SHP77 (cell line): Measurements from ENCODE around the gene KANSL1.
"Not testable (repeated sequence)": the region's sequence is repeated elsewhere in the genome, so short reads cannot be mapped to it uniquely, and the experiment has no call there.

Experiments
- DNase-seq, 2 experiments: peaks; one replicate each; lab custom pipeline; 2025; lab: John Stamatoyannopoulos, UW

KANSL1 gene

GRCh38 chr17:46193151-46193625 is at the start of gene KANSL1:
TSS of gene KANSL1 (minus strand) at chr17:46193429. CDS start at chr17:46172143, 21,286 bp downstream.
- DNase-seq: peak; percentile 95 to 98

GRCh38 chr17:46231359-46231758 is 38.1 kb upstream of the KANSL1 start:
- DNase-seq: not testable (repeated sequence)

- peak; percentile 100 for DNase-seq
These were observed 32.1 kb upstream of the KANSL1 start for GRCh38 chr17:46225274-46225794.

- not testable (repeated sequence) for DNase-seq
These were observed 31.6 kb upstream of the KANSL1 start for GRCh38 chr17:46224864-46225263.

GRCh38 chr17:46223041-46223440 is 29.8 kb upstream of the KANSL1 start:
- not testable (repeated sequence) for DNase-seq

- DNase-seq: no peak
These were observed 23.5 kb upstream of the KANSL1 start for GRCh38 chr17:46216682-46217081.

GRCh38 chr17:46212634-46213435 is 19.6 kb upstream of the KANSL1 start:
- DNase-seq: peak; percentile 67 to 82

- DNase-seq: no peak
These were observed 15.8 kb upstream of the KANSL1 start for GRCh38 chr17:46208997-46209396.

- DNase-seq: no peak
These were observed 12.7 kb upstream of the KANSL1 start for GRCh38 chr17:46205975-46206374.

GRCh38 chr17:46202424-46202823 is 9.2 kb upstream of the KANSL1 start:
- DNase-seq: no peak

- DNase-seq: no peak
These were observed 8.3 kb upstream of the KANSL1 start for GRCh38 chr17:46201491-46201890.

- DNase-seq: no peak
These were observed 7.0 kb upstream of the KANSL1 start for GRCh38 chr17:46200197-46200596.

GRCh38 chr17:46199379-46199778 is 6.2 kb upstream of the KANSL1 start:
- no peak for DNase-seq

GRCh38 chr17:46198233-46198632 is 5.0 kb upstream of the KANSL1 start:
- DNase-seq: no peak

GRCh38 chr17:46197530-46197929 is 4.3 kb upstream of the KANSL1 start:
- no peak for DNase-seq

- DNase-seq: no peak
These were observed 2.9 kb upstream of the KANSL1 start for GRCh38 chr17:46195939-46196716.

- no peak for DNase-seq
These were observed 2.1 kb upstream of the KANSL1 start for GRCh38 chr17:46195217-46195855.

GRCh38 chr17:46194393-46195216 is 1.4 kb upstream of the KANSL1 start:
- peak; percentile 49 to 60 for DNase-seq

GRCh38 chr17:46193626-46194392 is 580 bp upstream of the KANSL1 start:
- peak; percentile 98 to 99 for DNase-seq

- peak; percentile 80 to 89 for DNase-seq
These were observed 634 bp downstream of the KANSL1 start for GRCh38 chr17:46192439-46193150.
